ENCODE data around the gene IFIH1.
A peak's percentile ranks its signal among the peaks of the same experiment; 100 is the strongest.

Gene IFIH1

GRCh38 chr2:162318328-162319180, at the start of gene IFIH1:
IFIH1 (minus strand) TSS chr2:162318684; CDS start chr2:162318307, 377 bp downstream.
- peak; percentile 69 for DNase-seq

GRCh38 chr2:162365392-162365791, 46.9 kb upstream of the IFIH1 start:
- no peak for DNase-seq

DNA sequence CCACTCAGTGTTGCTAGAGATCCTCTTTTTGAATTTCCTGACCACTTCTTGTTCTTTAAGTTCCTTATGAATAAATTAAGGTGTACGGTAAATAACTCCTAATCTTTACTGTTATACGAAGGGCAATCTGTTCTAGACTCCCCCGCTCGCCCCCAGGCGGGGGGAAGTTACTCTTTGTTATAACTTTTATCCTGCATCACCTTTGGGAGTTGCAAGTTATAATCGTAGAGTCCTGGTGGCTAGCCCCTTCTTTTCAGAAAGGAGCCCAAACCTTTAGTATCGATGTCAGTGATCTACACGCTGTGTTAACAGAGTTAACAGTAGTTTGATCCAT, 26.1 kb upstream of the IFIH1 start:
- no peak for DNase-seq

- DNase-seq = peak; percentile 99
These were observed 25.5 kb upstream of the IFIH1 start, which contains the start of gene GCA for GRCh38 chr2:162343824-162344616. GCA (plus strand) TSS chr2:162344132; CDS start chr2:162344249, 117 bp downstream.

- DNase-seq = no peak
These were observed 25.0 kb upstream of the IFIH1 start for GRCh38 chr2:162343492-162343823.

GRCh38 chr2:162342841-162343240, 24.4 kb upstream of the IFIH1 start:
- DNase-seq = no peak

DNA sequence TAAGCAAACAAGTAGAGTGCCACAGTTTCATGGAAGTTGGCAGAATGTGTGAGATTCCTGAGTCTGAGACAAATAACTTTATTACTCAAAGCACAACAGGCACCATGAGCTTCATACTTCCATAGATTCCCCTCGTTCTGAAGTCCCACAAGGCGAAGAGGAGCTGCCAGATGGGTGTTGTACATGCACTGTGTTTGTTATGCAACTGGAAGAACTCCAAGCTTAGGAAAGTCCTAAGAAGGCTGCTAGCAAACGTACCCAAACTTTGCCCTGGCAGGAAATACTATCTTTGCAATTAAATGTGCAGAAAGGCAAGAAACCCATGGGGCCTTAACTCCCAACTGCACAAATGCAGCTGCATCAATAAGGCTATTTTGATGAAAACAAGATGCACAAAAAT, 23.8 kb upstream of the IFIH1 start:
- no peak for DNase-seq

GRCh38 chr2:162340822-162341221, 22.3 kb upstream of the IFIH1 start:
- DNase-seq = no peak

- DNase-seq = no peak
These were observed 19.4 kb upstream of the IFIH1 start for GRCh38 chr2:162337868-162338267.

DNA sequence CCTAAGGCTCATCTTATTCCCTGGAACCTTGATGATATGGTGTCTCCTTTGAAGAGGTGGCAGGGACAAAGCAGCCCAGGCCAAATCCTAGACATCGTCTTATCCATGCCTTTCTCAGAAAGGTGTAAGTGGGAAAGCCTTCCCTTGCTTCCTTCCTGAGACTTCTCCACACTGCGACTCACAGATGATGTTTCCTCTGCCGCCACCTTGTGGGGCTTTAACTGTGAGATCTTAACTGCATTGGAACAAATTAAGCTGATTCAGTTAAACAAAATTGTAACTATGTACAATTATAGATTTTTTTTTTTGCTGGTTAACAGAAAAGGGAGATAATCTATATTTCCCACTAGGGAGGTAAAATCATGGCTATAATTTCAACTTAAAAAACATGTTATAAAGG, 15.5 kb upstream of the IFIH1 start:
- DNase-seq = no peak

- no peak for DNase-seq
These were observed 12.4 kb upstream of the IFIH1 start for GRCh38 chr2:162330881-162331280.

GRCh38 chr2:162328424-162329157, 10.1 kb upstream of the IFIH1 start:
- DNase-seq = no peak

DNA sequence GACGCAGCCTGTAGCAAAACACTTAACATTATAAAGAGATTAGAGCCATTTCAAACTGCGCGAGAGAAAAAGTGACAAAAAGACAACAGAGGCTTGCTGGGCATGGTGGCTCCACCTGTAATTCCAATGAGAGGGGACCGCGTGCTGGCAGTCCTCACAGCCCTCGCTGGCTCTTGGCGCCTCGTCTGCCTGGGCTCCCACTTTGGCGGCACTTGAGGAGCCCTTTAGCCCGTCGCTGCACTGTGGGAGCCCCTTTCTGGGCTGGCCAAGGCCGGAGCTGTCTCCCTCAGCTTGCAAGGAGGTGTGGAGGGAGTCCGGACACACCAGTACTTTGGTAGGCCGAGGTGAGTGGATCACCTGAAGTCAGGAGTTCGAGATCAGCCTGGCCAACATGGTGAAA, 9.3 kb upstream of the IFIH1 start:
- DNase-seq = no peak

DNA sequence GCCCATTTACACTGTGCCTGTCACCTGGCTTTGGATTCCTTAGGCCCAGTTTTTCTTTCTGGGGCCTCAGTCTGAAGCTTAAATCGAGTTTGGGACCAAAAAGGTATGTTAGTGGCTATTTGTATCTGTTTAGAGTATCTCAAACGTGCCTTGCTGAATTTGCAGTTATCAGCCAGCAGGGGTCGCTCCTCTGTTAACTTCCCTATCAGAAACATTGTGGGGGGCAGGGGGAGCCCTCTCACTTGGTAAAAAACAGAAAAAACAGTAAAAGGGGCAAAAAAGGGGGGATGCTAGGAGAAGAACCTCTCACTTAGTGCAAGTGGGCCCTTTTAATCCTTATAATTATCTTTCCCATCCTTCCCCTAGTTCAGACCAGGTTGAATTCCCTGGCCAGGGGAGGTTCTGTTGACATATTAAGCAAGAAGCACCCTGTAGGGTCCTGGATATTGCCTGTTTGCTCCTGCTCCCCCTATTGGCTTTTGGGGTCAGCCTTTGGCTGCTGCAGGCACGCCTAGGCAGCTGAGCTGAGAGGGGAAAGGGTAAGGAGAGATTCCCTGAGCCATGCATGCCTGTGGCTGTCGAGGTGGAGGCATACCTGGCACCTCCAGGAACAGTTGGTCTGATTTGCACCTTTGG, 8.8 kb upstream of the IFIH1 start:
- DNase-seq = no peak

GRCh38 chr2:162324953-162325352, 6.5 kb upstream of the IFIH1 start:
- DNase-seq = no peak

- no peak for DNase-seq
These were observed 2.5 kb upstream of the IFIH1 start for GRCh38 chr2:162320864-162321517.

GRCh38 chr2:162317861-162318327, 590 bp downstream of the IFIH1 start:
- peak; percentile 48 for DNase-seq

DNA sequence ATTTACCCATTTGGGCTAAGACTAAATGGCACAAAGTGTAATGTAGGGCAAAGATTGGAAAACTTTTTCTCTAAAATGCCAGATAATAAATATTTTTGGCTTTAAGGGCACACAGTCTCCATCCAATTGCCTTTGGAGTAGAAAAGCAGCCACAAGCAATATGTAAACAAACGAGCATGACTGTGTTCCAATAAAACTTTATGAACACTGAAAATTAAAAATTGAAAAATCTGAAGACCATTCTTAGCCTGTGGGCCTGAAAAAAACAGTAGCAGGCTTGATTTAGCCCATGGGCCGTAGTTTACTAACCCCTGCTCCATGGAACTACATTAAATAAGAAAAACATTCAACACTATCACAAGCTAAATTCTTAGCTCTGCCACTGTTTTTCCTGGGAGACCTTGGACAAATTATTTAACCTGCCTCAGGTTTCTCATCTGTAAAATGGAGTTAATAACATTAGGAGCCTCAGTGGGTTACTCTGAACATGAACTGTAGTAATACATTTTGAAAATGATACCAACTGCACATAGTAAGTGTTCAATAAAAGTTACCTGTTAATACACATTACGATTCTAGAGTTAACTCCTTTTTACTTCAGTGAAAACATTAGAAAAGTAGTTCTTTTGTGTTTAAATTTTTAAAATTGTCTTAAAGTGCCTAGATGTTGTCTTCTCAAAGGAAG, 1.3 kb downstream of the IFIH1 start:
- DNase-seq = no peak

DNA sequence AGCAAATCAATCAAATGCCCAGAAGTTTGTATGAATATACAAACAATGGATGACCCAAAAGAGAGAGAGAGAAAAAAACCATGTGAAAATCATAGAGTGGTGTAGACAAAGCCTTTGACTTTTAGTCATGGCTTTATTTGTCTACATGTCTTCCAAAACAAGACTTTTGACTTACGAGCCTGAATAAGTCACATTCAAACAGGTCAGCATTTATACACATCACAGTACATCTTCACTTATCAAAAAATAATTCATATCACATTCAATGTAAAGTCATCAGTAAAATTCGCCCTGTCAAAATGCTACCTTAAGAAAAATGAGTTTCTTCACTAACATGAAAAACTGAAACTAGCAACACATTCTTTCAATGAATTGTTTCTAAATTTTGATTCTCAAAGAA, 1.9 kb downstream of the IFIH1 start:
- DNase-seq = no peak

DNA sequence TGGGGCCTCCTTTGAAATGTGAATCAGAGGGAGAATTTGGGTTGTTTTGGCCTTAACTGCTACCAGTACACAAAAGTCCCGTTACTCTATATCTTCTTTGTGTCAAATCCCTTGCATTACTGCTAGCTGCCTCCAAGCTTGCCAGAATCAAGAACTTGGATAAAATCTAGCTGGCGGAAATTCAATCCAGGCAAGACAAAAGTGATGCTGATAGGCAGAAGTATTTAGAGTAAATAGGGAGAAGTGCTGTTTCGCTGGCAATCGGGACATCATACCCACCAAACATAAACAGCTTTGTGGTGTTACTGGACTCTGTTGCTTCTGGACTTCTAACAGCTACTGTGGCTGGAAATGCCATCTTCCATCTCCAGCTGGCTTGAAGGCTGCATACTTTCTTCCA, 2.5 kb downstream of the IFIH1 start:
- DNase-seq = no peak

GRCh38 chr2:162312853-162313252, 5.6 kb downstream of the IFIH1 start:
- no peak for DNase-seq
